ENCODE results near the gene CYP26B1. TPM values are rescaled to one million over a fixed set of nuclear protein-coding genes. Genes with fewer than 3 reads are reported as not detected.

Gene CYP26B1
- total and polyA plus RNA-seq, 2 of the 8 experiments (the other 6 are each of a cell fraction or from before 2014, with no cell fraction given): 0.06 to 0.69 TPM

DNA sequence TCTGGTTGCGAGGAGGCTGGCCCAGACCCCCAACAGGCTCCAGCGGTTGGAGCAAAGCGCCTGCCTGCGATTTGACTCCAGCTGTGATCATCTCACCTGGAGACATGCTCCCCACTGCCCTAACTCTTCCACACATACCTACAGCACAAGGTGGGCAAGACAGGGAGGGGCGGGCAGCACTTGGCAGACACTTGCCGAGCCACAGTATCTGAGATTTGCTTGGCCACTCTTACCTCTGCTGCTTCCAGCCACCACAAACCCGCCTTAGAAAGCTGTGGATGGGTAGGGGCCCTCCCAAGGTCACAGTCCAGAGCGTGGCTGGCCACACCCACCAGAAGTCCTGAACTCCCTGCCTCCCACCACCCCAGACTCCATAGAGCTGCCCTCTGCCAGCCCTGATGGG, 8.2 kb downstream of the CYP26B1 start:
- Histone ChIP-seq H2BK5ac (ENCODE audit: low read depth, low read length) (no peak overlapping the region), H3K14ac (ENCODE audit: insufficient read length) (no peak overlapping the region), H3K18ac (ENCODE audit: extremely low read depth, low read length) (no peak overlapping the region), H2AK5ac (ENCODE audit: low read depth, low read length) (0 out of 2 replicates have a peak overlapping the region, but pooled peaks have one; percentile 1), H3K4ac (replicated peaks; ENCODE audit: insufficient read length, low read depth, low read length) (no peak overlapping the region), H3K23ac (ENCODE audit: insufficient read length) (no peak overlapping the region), H2BK12ac (ENCODE audit: low read depth, low read length) (no peak overlapping the region), H4K8ac (ENCODE audit: extremely low read depth, insufficient read depth, low read length) (no peak overlapping the region), H4K20me1 (replicated peaks in 1 of 2; ENCODE audit: control insufficient read depth in 1 of 2, insufficient read depth in 2 of 2, low read length in 2 of 2) (peaks cover 3 to 4% of the 10 kb centered on the region in 2 experiments), H3K36me3 (ENCODE audit: control insufficient read depth in 2 of 4, insufficient read depth in 4 of 4, low read length in 3 of 4) (no peaks in the 10 kb centered on the region), H2BK120ac (replicated peaks; ENCODE audit: low read depth, low read length) (no peak overlapping the region), H2AFZ (ENCODE audit: low read length) (no peak overlapping the region), H3K79me1 (ENCODE audit: low read depth, low read length) (no peaks in the 10 kb centered on the region), H2BK15ac (ENCODE audit: low read length) (0 out of 2 replicates have a peak overlapping the region, but pooled peaks have one; percentile 16), H3K9ac (replicated peaks in 1 of 4; ENCODE audit: extremely low read depth in 1 of 4, low read depth in 3 of 4, low read length in 3 of 4) (no peak overlapping the region), H3K23me2 (ENCODE audit: low read depth, low read length) (peaks cover 7% of the 10 kb centered on the region; the same call in 1 of the 2 replicates), H3K9me3 (ENCODE audit: insufficient read depth in 2 of 2, low read depth in 1 of 2, low read length in 1 of 2) (no peaks in the 10 kb centered on the region; a peak in 1 of 4 replicates), H3K56ac (replicated peaks; ENCODE audit: insufficient read length, low read depth, low read length) (no peak overlapping the region), H3K27me3 (replicated peaks in 1 of 4; ENCODE audit: control insufficient read depth in 3 of 4, extremely low read depth in 1 of 4, insufficient read depth in 3 of 4, low read length in 3 of 4) (peaks cover 30 to 51% (median 47%) of the 10 kb centered on the region in 4 experiments), H2BK20ac (ENCODE audit: low read length) (no peak overlapping the region), H3K27ac (ENCODE audit: low read depth, low read length) (no peak overlapping the region), H3K79me2 (ENCODE audit: control insufficient read depth in 1 of 2, insufficient read depth in 2 of 2, low read length in 2 of 2) (no peaks in the 10 kb centered on the region), H3K4me1 (replicated peaks in 1 of 4; ENCODE audit: control insufficient read depth in 3 of 4, insufficient read depth in 4 of 4, low read length in 3 of 4) (peaks cover 0 to 25% (median 20%) of the 10 kb centered on the region in 4 experiments; a peak in 6 of 7 replicates), H4K91ac (replicated peaks; ENCODE audit: insufficient read length, low read length) (no peak overlapping the region), H3K4me3 (ENCODE audit: extremely low read depth in 1 of 4, insufficient read depth in 2 of 4, low read depth in 3 of 4, low read length in 4 of 4) (no peak overlapping the region), H4K5ac (ENCODE audit: insufficient read length, low read depth, low read length) (no peak overlapping the region), H3K4me2 (ENCODE audit: insufficient read depth in 1 of 2, low read depth in 2 of 2, low read length in 2 of 2) (no peak overlapping the region)
- no peak for TF ChIP-seq SRF (IDR thresholded peaks at IDR 0.05; ENCODE audit: low read depth, low read length)
- no peak for TF ChIP-seq KDM5A (IDR thresholded peaks at IDR 0.05; ENCODE audit: low read length)
- TF ChIP-seq EGR1 (IDR thresholded peaks at IDR 0.05; ENCODE audit: borderline replicate concordance, low read depth, low read length): no peak
- 74% methylated on average over 7 of the region's 8 CpGs; no CpG with 5 or more reads in 1 of the 2 experiments for WGBS, 2 experiments (ENCODE audit: extremely low coverage in 1 of 2, insufficient coverage in 1 of 2, insufficient read length in 1 of 2, insufficient replicate concordance in 2 of 2, low coverage in 1 of 2, low lambda C conversion rate in 2 of 2, missing lambda C conversion rate in 1 of 2)
- POLR2A ChIA-PET (ENCODE audit: partially characterized antibody): no interaction called here
- FAIRE-seq: no peak
- CTCF ChIA-PET (ENCODE audit: partially characterized antibody): interaction anchor here (0.5 to 9.5 kb wide), 6 partner anchors 11 to 1038 kb away, joined by 3 to 70 read pairs (median 10); no protein-coding TSS in a partner anchor
- peak in 1 of 2 experiments; percentile 40 for DNase-seq (ENCODE audit: low read depth in 1 of 2, low spot score in 2 of 2)

All from H1 (cell line).